ENCODE measurements around the gene PPM1J. TPM values are rescaled to one million over a fixed set of nuclear protein-coding genes. Genes with fewer than 3 reads are reported as not detected.

Gene PPM1J
- total and polyA plus RNA-seq, 2 of the 13 experiments (the other 11 are each of a cell fraction or from before 2014, with no cell fraction given) = 0.07 to 0.22 TPM

DNA sequence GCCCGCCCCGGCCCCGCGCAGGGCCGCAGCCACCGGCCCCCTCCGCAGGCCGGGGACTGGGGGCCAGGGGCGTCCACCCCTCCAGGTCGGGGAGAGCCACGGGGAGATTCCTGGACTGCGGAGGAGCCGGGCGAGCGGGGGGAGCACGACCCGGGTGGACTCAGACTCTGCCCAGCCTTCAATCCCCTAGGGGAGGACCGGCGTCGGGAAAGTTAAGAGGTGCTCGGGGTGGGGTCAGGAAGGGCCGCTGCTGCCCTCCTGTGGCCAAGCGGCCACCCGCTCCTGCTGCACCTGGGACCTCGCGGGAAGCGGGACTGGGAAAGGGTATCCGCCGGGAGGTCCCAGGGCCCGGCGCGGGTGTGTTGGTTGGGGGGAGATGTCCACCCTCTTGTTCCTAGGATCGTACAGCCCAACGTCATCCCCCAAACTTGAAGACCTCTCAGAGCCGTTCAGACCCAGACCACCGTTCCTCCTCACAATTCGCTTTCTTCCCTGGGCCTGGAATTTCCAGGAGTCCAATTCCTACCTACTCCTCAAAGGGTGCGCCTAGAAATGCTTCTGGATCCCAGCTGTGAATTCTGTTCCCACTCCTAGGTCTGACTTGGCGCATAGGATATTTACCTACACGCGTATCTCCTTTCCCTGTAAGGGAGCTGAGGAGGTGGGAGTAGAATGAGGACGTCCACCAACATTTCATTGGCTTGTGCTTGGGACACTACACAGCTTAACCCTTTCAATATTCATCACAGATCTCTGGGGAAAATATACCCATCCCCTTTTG is 7.7 kb downstream of the PPM1J start (continued):
- TF ChIP-seq, protein P1, sequence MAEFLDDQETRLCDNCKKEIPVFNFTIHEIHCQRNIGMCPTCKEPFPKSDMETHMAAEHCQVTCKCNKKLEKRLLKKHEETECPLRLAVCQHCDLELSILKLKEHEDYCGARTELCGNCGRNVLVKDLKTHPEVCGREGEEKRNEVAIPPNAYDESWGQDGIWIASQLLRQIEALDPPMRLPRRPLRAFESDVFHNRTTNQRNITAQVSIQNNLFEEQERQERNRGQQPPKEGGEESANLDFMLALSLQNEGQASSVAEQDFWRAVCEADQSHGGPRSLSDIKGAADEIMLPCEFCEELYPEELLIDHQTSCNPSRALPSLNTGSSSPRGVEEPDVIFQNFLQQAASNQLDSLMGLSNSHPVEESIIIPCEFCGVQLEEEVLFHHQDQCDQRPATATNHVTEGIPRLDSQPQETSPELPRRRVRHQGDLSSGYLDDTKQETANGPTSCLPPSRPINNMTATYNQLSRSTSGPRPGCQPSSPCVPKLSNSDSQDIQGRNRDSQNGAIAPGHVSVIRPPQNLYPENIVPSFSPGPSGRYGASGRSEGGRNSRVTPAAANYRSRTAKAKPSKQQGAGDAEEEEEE (CRISPR knock-in tag; IDR thresholded peaks at IDR 0.05; ENCODE audit: borderline replicate concordance) = no peak
- TF ChIP-seq HNF4A (CRISPR knock-in tag; IDR thresholded peaks at IDR 0.05) (peak; percentile 46), GPN1 (CRISPR knock-in tag; IDR thresholded peaks at IDR 0.05; ENCODE audit: borderline replicate concordance) (no peak), CREB1 (IDR thresholded peaks at IDR 0.05) (no peak), CREB1 (CRISPR knock-in tag; IDR thresholded peaks at IDR 0.05) (no peak), POLR2A (IDR thresholded peaks at IDR 0.05; ENCODE audit: insufficient read depth in 1 of 2, low read depth in 2 of 2, low read length in 2 of 2) (peak in 1 of 2 experiments; percentile 12; a peak in 1 of 4 replicates), RARA (CRISPR knock-in tag; IDR thresholded peaks at IDR 0.05) (peak; percentile 32; the same call in 1 of the 2 replicates), ZNF850 (CRISPR knock-in tag; conservative IDR thresholded peaks at IDR 0.05) (0 out of 2 replicates have a peak, but pooled peaks have one; percentile 41), NR1H2 (CRISPR knock-in tag; IDR thresholded peaks at IDR 0.05; ENCODE audit: borderline replicate concordance, low read depth) (no peak), NCOA5 (CRISPR knock-in tag; IDR thresholded peaks at IDR 0.05) (no peak), ZNF816 (CRISPR knock-in tag; IDR thresholded peaks at IDR 0.05; ENCODE audit: borderline replicate concordance) (0 out of 2 replicates have a peak, but pooled peaks have one; percentile 64), MED1 (CRISPR knock-in tag; IDR thresholded peaks at IDR 0.05) (peak; percentile 65), ZBTB21 (CRISPR knock-in tag; IDR thresholded peaks at IDR 0.05) (no peak), GATAD1 (CRISPR knock-in tag; IDR thresholded peaks at IDR 0.05) (peak; percentile 71; the same call in 1 of the 2 replicates), ATF1 (CRISPR knock-in tag; IDR thresholded peaks at IDR 0.05) (no peak), ZNF556 (CRISPR knock-in tag; IDR thresholded peaks at IDR 0.05; ENCODE audit: borderline replicate concordance) (no peak), HNF1B (CRISPR knock-in tag; IDR thresholded peaks at IDR 0.05) (peak; percentile 53; the same call in 1 of the 2 replicates), CREM (IDR thresholded peaks at IDR 0.05) (no peak), CREM (CRISPR knock-in tag; IDR thresholded peaks at IDR 0.05) (no peak), ZNF367 (CRISPR knock-in tag; IDR thresholded peaks at IDR 0.05; ENCODE audit: borderline replicate concordance) (no peak), ZNF121 (CRISPR knock-in tag; IDR thresholded peaks at IDR 0.05) (no peak), FOSL2 (CRISPR knock-in tag; IDR thresholded peaks at IDR 0.05) (no peak), NFIC (IDR thresholded peaks at IDR 0.05; ENCODE audit: low read length) (no peak), KDM3A (CRISPR knock-in tag; IDR thresholded peaks at IDR 0.05; ENCODE audit: low read depth) (peak; percentile 90)
- TF ChIP-seq, protein P2, sequence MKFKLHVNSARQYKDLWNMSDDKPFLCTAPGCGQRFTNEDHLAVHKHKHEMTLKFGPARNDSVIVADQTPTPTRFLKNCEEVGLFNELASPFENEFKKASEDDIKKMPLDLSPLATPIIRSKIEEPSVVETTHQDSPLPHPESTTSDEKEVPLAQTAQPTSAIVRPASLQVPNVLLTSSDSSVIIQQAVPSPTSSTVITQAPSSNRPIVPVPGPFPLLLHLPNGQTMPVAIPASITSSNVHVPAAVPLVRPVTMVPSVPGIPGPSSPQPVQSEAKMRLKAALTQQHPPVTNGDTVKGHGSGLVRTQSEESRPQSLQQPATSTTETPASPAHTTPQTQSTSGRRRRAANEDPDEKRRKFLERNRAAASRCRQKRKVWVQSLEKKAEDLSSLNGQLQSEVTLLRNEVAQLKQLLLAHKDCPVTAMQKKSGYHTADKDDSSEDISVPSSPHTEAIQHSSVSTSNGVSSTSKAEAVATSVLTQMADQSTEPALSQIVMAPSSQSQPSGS (CRISPR knock-in tag; IDR thresholded peaks at IDR 0.05) = 0 out of 2 replicates have a peak, but pooled peaks have one; percentile 38
- TF ChIP-seq, protein P3, sequence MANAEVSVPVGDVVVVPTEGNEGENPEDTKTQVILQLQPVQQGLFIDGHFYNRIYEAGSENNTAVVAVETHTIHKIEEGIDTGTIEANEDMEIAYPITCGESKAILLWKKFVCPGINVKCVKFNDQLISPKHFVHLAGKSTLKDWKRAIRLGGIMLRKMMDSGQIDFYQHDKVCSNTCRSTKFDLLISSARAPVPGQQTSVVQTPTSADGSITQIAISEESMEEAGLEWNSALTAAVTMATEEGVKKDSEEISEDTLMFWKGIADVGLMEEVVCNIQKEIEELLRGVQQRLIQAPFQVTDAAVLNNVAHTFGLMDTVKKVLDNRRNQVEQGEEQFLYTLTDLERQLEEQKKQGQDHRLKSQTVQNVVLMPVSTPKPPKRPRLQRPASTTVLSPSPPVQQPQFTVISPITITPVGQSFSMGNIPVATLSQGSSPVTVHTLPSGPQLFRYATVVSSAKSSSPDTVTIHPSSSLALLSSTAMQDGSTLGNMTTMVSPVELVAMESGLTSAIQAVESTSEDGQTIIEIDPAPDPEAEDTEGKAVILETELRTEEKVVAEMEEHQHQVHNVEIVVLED (CRISPR knock-in tag; IDR thresholded peaks at IDR 0.05; ENCODE audit: borderline replicate concordance) = no peak; the same call in 1 of the 2 replicates

Data from HepG2 (cell line).